Thyroid gland (tissue), 4 donors: ENCODE measurements around the gene AKAP6.

Source experiments
- POLR2A ChIP-seq, 2 donors: fragments of 450-650 bp; IDR thresholded peaks; one replicate each; pipeline ENCODE4 v1.6.1; 2017; ENCODE audit warnings: antibody characterized with exemption in 2 of 2, mild to moderate bottlenecking in 2 of 2, moderate library complexity in 1 of 2
- TF ChIP-seq, protein P1 (sequence below), 6 experiments: fragments of 200-600 bp in 3 of 6; fragments of 450-650 bp in 3 of 6; sonication (generic) in 3 of 6; IDR thresholded peaks; one replicate each; pipeline ENCODE4 v1.5.1; 2016 to 2019; ENCODE audit warnings: antibody characterized with exemption in 6 of 6, mild to moderate bottlenecking in 2 of 6, inconsistent platforms in 1 of 6, moderate library complexity in 1 of 6

DNA sequence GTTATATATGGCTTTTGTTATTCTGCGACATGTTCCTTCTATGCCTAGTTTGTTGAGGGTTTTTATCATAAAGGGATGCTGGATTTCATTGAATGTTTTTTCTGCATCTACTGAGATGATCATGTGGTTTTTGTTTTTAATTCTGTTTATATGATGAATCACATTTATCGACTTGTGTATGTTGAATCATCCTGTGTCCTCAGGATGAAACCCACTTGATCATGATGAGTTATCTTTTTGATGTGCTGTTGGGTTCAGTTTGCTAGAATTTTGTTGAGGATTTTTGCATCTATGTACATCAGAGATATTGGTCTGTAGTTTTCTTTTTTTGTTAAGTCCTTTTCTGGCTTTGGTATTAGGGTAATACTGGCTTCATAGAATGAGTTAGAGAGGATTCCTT is 291.2 kb downstream of the AKAP6 start:
- no peak for TF ChIP-seq POLR2A (IDR thresholded peaks at IDR 0.05)
- TF ChIP-seq, protein P1, sequence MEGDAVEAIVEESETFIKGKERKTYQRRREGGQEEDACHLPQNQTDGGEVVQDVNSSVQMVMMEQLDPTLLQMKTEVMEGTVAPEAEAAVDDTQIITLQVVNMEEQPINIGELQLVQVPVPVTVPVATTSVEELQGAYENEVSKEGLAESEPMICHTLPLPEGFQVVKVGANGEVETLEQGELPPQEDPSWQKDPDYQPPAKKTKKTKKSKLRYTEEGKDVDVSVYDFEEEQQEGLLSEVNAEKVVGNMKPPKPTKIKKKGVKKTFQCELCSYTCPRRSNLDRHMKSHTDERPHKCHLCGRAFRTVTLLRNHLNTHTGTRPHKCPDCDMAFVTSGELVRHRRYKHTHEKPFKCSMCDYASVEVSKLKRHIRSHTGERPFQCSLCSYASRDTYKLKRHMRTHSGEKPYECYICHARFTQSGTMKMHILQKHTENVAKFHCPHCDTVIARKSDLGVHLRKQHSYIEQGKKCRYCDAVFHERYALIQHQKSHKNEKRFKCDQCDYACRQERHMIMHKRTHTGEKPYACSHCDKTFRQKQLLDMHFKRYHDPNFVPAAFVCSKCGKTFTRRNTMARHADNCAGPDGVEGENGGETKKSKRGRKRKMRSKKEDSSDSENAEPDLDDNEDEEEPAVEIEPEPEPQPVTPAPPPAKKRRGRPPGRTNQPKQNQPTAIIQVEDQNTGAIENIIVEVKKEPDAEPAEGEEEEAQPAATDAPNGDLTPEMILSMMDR (IDR thresholded peaks at IDR 0.05): no peak
